Fibroblast of villous mesenchyme (primary cell): ENCODE results near the gene POGZ. TPM values are rescaled to one million over a fixed set of nuclear protein-coding genes. Genes with fewer than 3 reads are reported as not detected.

Experiments
- DNase-seq: peaks from one replicate; pipeline ENCODE4 v3.0.0-alpha.2; 2010; ENCODE audit warnings: low read depth
- H3K4me3 ChIP-seq: 2 replicates; pipeline ENCODE4 v1.5.1; 2011; ENCODE audit warnings: low read depth, mild to moderate bottlenecking, low read length
- CTCF ChIP-seq: IDR thresholded peaks from 2 replicates; pipeline ENCODE4 v1.5.1; 2012; ENCODE audit warnings: low read depth, mild to moderate bottlenecking, low read length; ENCODE audit not compliant: insufficient read depth
- small RNA-seq: library from RNA; depleted of rRNA; stranded (forward); fragments of <200 nt; gene quantifications from one replicate; pipeline ENCODE3, GENCODE V24; 2012
- total RNA-seq: library from RNA; depleted of rRNA; stranded (reverse); fragments of >200 nt; gene quantifications from 2 replicates; pipeline ENCODE4 v1.2.3, GENCODE V29; 2012

The POGZ gene
- total RNA-seq, 1 donor, result 31.1 TPM

DNA sequence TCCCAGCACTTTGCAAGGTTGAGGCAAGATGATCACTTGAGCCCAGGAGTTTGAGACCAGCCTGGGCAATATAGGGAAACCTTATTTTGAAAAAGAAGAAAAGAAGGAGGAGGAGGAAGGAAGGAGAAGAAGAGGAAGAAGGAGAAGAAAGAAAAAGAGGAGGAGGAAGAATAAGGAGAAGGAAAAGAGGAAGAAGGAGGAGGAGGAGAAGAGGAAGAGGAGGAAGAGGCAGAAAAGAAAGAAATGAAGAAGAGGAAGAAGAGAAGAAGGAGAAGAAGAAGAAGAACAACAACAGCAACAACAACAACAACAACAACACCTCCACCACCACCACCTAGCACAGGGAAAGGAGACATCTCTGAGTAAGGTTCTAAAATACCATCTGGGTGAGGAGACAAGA lies 97.4 kb downstream of the POGZ start:
- H3K4me3 ChIP-seq, result no peak overlapping the region
- no peak for DNase-seq
- no peak for TF ChIP-seq CTCF

GRCh38 chr1:151356696-151357095 lies 102.6 kb downstream of the POGZ start:
- H3K4me3 ChIP-seq, result no peak overlapping the region
- no peak for TF ChIP-seq CTCF
- peak; percentile 13 for DNase-seq

Small RNA genes lying within 50 kb of the gene (small RNA-seq; reads per million reads assigned to genes)
- not detected for gene RNY4P25

Other genes starting within 250 kb of the POGZ start
- gene PSMD4, start 204.8 kb downstream of the POGZ start, total RNA-seq, result 135 and 139 TPM in 2 replicates
- gene ZNF687, start 177.2 kb downstream of the POGZ start, total RNA-seq, result 12.6 and 16.4 TPM in 2 replicates
- 61.2 and 85.5 TPM in 2 replicates for gene PI4KB, start 132.1 kb downstream of the POGZ start, total RNA-seq
- gene RFX5, start 112.2 kb downstream of the POGZ start, total RNA-seq, result 34.8 and 58.7 TPM in 2 replicates
- gene SELENBP1, start 86.8 kb downstream of the POGZ start, total RNA-seq, result 23.3 and 27.7 TPM in 2 replicates
- gene PSMB4, start 59.9 kb downstream of the POGZ start, total RNA-seq, result 427 and 490 TPM in 2 replicates
- gene CGN, start 51.9 kb upstream of the POGZ start, total RNA-seq, result under 0.01 TPM in 1 of 2 replicates, not detected in the other
- gene TUFT1, start 80.8 kb upstream of the POGZ start, total RNA-seq, result 16.8 and 32.8 TPM in 2 replicates
- gene SNX27, start 152.6 kb upstream of the POGZ start, total RNA-seq, result 26.7 and 34.5 TPM in 2 replicates